GM12878 (cell line): Measurements from ENCODE around the gene RPS28. TPM values are rescaled to one million over a fixed set of nuclear protein-coding genes. Genes with fewer than 3 reads are reported as not detected.
A peak's percentile ranks its signal among the peaks of the same experiment; 100 is the strongest.

Source experiments
- ATAC-seq: fragments of 200-7000 bp; cut with Tn5 transposase; 3 replicates; pipeline ENCODE4 v1.9.1; 2020; ENCODE audit warnings: mild to moderate bottlenecking, moderate library complexity
- BruUV-seq: library from RNA; stranded (reverse); fragments of 400-500 nt; replicated peaks from 2 replicates; lab custom pipeline; 2021; lab: Mats Ljungman, UMichigan
- CTCF ChIA-PET: fragments of 300-600 bp; sonication (Branson Sonifier 250); formaldehyde crosslinking; extraction: SDS; loops from one replicate; lab custom pipeline; 2021; ENCODE audit warnings: inconsistent platforms; lab: Yijun Ruan, JAX
- POLR2A ChIA-PET: fragments of 350-600 bp; formaldehyde crosslinking; extraction: SDS; loops from one replicate; lab custom pipeline; 2021; ENCODE audit warnings: inconsistent platforms; lab: Charles Lee
- RAD21 ChIA-PET: fragments of 300-600 bp; sonication (Branson Sonifier 250); formaldehyde crosslinking; loops from one replicate; lab custom pipeline; 2023; ENCODE audit warnings: antibody characterized with exemption; ENCODE audit not compliant: unreplicated experiment; lab: Charles Lee
- SMC1A ChIA-PET: fragments of 300-600 bp; sonication (Branson Sonifier 250); formaldehyde crosslinking; loops from one replicate; lab custom pipeline; 2023; ENCODE audit not compliant: unreplicated experiment, uncharacterized antibody; lab: Charles Lee
- DNase-seq: peaks from one replicate; pipeline ENCODE4 v3.0.0-alpha.2; 2011; ENCODE audit warnings: low read depth, low spot score
- FAIRE-seq: peaks from 3 replicates; lab custom pipeline; 2011; peaks lifted over from hg19 to GRCh38; lab: Jason Lieb, UNC
- H2AFZ ChIP-seq: 2 replicates; pipeline ENCODE4 v1.6.0; 2011; ENCODE audit warnings: low read depth, low read length, control low read depth; ENCODE audit not compliant: control insufficient read depth
- H3K27ac ChIP-seq: 2 replicates; pipeline ENCODE4 v1.5.1; 2011; ENCODE audit warnings: control low read depth; ENCODE audit not compliant: control insufficient read depth, insufficient read depth
- H3K27me3 ChIP-seq, 2 experiments: replicated peaks in 1 of 2; 2 replicates each; pipeline versions ENCODE4 v1.6.0 to v1.6.1; 2011; ENCODE audit warnings: low read length in 1 of 2; ENCODE audit not compliant: control insufficient read depth in 2 of 2, insufficient read depth in 2 of 2
- H3K36me3 ChIP-seq, 2 experiments: 2 replicates each; pipeline ENCODE4 v1.5.1; 2011; ENCODE audit warnings: low read length in 1 of 2; ENCODE audit not compliant: control insufficient read depth in 2 of 2, insufficient read depth in 2 of 2
- H3K4me1 ChIP-seq: 2 replicates; pipeline ENCODE4 v1.6.1; 2011; ENCODE audit warnings: mild to moderate bottlenecking, low read length, moderate library complexity, mixed read lengths; ENCODE audit not compliant: control insufficient read depth, insufficient read depth
- H3K4me2 ChIP-seq: 2 replicates; pipeline ENCODE4 v1.6.0; 2011; ENCODE audit warnings: control low read depth; ENCODE audit not compliant: control insufficient read depth, insufficient read depth
- H3K4me3 ChIP-seq: fragments of 200-600 bp; sonication (generic); 2 replicates; pipeline ENCODE4 v1.5.1; 2016
- H3K79me2 ChIP-seq: 2 replicates; pipeline ENCODE4 v1.6.0; 2011; ENCODE audit warnings: low read length; ENCODE audit not compliant: control insufficient read depth, insufficient read depth
- H3K9ac ChIP-seq: 2 replicates; pipeline ENCODE4 v1.8.0; 2011; ENCODE audit warnings: low read length, control low read depth, mixed read lengths; ENCODE audit not compliant: control insufficient read depth, insufficient read depth
- H3K9me3 ChIP-seq: replicated peaks from 3 replicates; pipeline ENCODE4 v1.5.1; 2011; ENCODE audit warnings: mild to moderate bottlenecking, low read length; ENCODE audit not compliant: control insufficient read depth, insufficient read depth
- H4K20me1 ChIP-seq: 2 replicates; pipeline ENCODE4 v1.6.0; 2011; ENCODE audit not compliant: control insufficient read depth, insufficient read depth
- BRCA1 ChIP-seq: IDR thresholded peaks from 2 replicates; pipeline ENCODE4 v1.6.1; 2011; ENCODE audit warnings: low read depth, low read length, improper control_type of control experiment
- CREB1 ChIP-seq: IDR thresholded peaks from 2 replicates; pipeline ENCODE4 v1.6.1; 2012; ENCODE audit warnings: low read depth, mild to moderate bottlenecking, inconsistent platforms
- ELK1 ChIP-seq: IDR thresholded peaks from 2 replicates; pipeline ENCODE4 v1.6.1; 2012; ENCODE audit warnings: low read depth, low read length, improper control_type of control experiment
- EZH2 ChIP-seq: IDR thresholded peaks from 2 replicates; pipeline ENCODE4 v1.6.1; 2012; ENCODE audit warnings: low read depth, mild to moderate bottlenecking, control low read depth, inconsistent platforms, low read length, borderline replicate concordance; ENCODE audit not compliant: control insufficient read depth
- FOXM1 ChIP-seq: IDR thresholded peaks from 2 replicates; pipeline ENCODE4 v1.6.1; 2012; ENCODE audit warnings: low read depth, mild to moderate bottlenecking, inconsistent platforms, low read length, moderate library complexity
- GATAD2B ChIP-seq: fragments of 450-650 bp; conservative IDR thresholded peaks from 2 replicates; pipeline ENCODE4 v1.6.1; 2017; ENCODE audit warnings: low read depth, mild to moderate bottlenecking, moderate library complexity
- HCFC1 ChIP-seq: fragments of 150-350 bp; IDR thresholded peaks from 2 replicates; pipeline ENCODE4 v1.6.1; 2014; ENCODE audit warnings: low read length
- IRF4 ChIP-seq: IDR thresholded peaks from 2 replicates; pipeline ENCODE4 v1.6.1; 2011; ENCODE audit warnings: low read depth, low read length
- IRF5 ChIP-seq: fragments of 450-650 bp; IDR thresholded peaks from 2 replicates; pipeline ENCODE4 v1.6.1; 2017; ENCODE audit warnings: borderline replicate concordance
- JUND ChIP-seq: IDR thresholded peaks from 2 replicates; pipeline ENCODE4 v1.6.1; 2012; ENCODE audit warnings: low read depth, mild to moderate bottlenecking, low read length, improper control_type of control experiment, moderate library complexity
- MXI1 ChIP-seq: fragments of 150-350 bp; IDR thresholded peaks from 2 replicates; pipeline ENCODE4 v1.6.1; 2011; ENCODE audit warnings: low read depth, mild to moderate bottlenecking, inconsistent platforms, low read length, improper control_type of control experiment
- NBN ChIP-seq: fragments of 450-650 bp; IDR thresholded peaks from 2 replicates; pipeline ENCODE4 v1.6.1; 2016
- NFXL1 ChIP-seq: fragments of 450-650 bp; IDR thresholded peaks from 2 replicates; pipeline ENCODE4 v1.6.1; 2017; ENCODE audit warnings: antibody characterized with exemption, mild to moderate bottlenecking, borderline replicate concordance
- PML ChIP-seq: IDR thresholded peaks from 2 replicates; pipeline ENCODE4 v1.6.1; 2012; ENCODE audit warnings: low read length, inconsistent platforms
- RELB ChIP-seq: fragments of 450-650 bp; IDR thresholded peaks from 2 replicates; pipeline ENCODE4 v1.6.1; 2017; ENCODE audit warnings: low read depth, mild to moderate bottlenecking, moderate library complexity
- RFX5 ChIP-seq: IDR thresholded peaks from 2 replicates; pipeline ENCODE4 v1.6.1; 2011; ENCODE audit warnings: low read depth, low read length, improper control_type of control experiment
- SRF ChIP-seq, 2 experiments: IDR thresholded peaks; 2 replicates each; pipeline ENCODE4 v1.6.1; 2011; ENCODE audit warnings: low read depth in 2 of 2, low read length in 2 of 2, mild to moderate bottlenecking in 1 of 2, moderate library complexity in 1 of 2
- USF1 ChIP-seq: IDR thresholded peaks from 2 replicates; pipeline ENCODE4 v1.6.1; 2011; ENCODE audit warnings: borderline replicate concordance, low read depth, mild to moderate bottlenecking, moderate library complexity, mixed read lengths, low read length; ENCODE audit not compliant: insufficient read depth; ENCODE audit errors: extremely low read length
- WGBS: methylation state at CpG from one replicate; pipeline ENCODE4 v1.1.6; 2016; ENCODE audit warnings: low lambda C conversion rate; ENCODE audit not compliant: insufficient replicate concordance, insufficient coverage; ENCODE audit errors: missing lambda C conversion rate; 5-methylcytosine and 5-hydroxymethylcytosine counted together
- in situ Hi-C: fragments of 300-500 bp; cut with MboI; formaldehyde crosslinking; loops from 9 replicates; pipeline ENCODE4 v1.14.3; 2018; ENCODE audit warnings: mixed read lengths
- intact Hi-C: fragments of 100-400 bp; cut with micrococcal nuclease; formaldehyde crosslinking; loops from one replicate; pipeline ENCODE4 v1.14.2; 2022; ENCODE audit not compliant: unreplicated experiment
- polyA plus RNA-seq, 11 experiments: library from polyadenylated mRNA; depleted of rRNA in 4 of 11; unstranded in 6 of 11; stranded (reverse) in 5 of 11; fragments of >200 nt; fragmentation: Nextera tagmentation in 4 of 11; fragmentation: Illumina TruSeq in 1 of 11; extraction: Ambion mirVana in 4 of 11; extraction: Trizol in 1 of 11; gene quantifications; 1 replicate in 1 of 11; 2 replicates in 10 of 11; pipeline versions ENCODE4 v1.2.1 to v1.2.3, GENCODE V29; 2011 to 2016; ENCODE audit warnings: inconsistent platforms in 2 of 11, missing spikeins in 2 of 11, low read depth in 1 of 11
- total RNA-seq, 4 experiments: library from RNA; depleted of rRNA in 3 of 4; stranded (reverse); fragments of >200 nt in 3 of 4; fragmentation: Illumina TruSeq in 1 of 4; extraction: Trizol in 1 of 4; gene quantifications; 2 replicates each; pipeline versions ENCODE4 v1.2.1 to v1.2.3, GENCODE V29; 2013 to 2021

RPS28 gene
- total and polyA plus RNA-seq, 10 of the 15 experiments (the other 5 are each of a cell fraction or from before 2014, with no cell fraction given): 422 to 3,905 (median 1,580) TPM

GRCh38 chr19:8307400-8307964 is 13.8 kb upstream of the RPS28 start:
- SMC1A ChIA-PET: interaction anchor here (0.6 kb wide), 1 partner anchor 23 kb away, joined by 3 read pairs; no protein-coding TSS in a partner anchor
- peak; percentile 14 for ATAC-seq
- no peak for TF ChIP-seq NFXL1
- TF ChIP-seq ELK1: no peak
- TF ChIP-seq HCFC1: 0 out of 2 replicates have a peak, but pooled peaks have one; percentile 4
- no peak for TF ChIP-seq JUND
- TF ChIP-seq IRF5: no peak
- no peak for TF ChIP-seq RFX5
- TF ChIP-seq RELB: no peak
- TF ChIP-seq GATAD2B: peak; percentile 56
- no peak for TF ChIP-seq EZH2
- TF ChIP-seq FOXM1: no peak
- no peak for TF ChIP-seq PML
- no peak for TF ChIP-seq USF1
- TF ChIP-seq MXI1: no peak
- TF ChIP-seq BRCA1: no peak
- TF ChIP-seq IRF4: no peak
- no peak for TF ChIP-seq CREB1
- TF ChIP-seq NBN: no peak
- TF ChIP-seq SRF (IDR thresholded peaks at IDR 0.05; ENCODE audit: low read depth in 2 of 2, low read length in 2 of 2): no peak

More at GRCh38 chr19:8307400-8307964, 13.8 kb upstream of the RPS28 start:
- H2AFZ ChIP-seq: peak overlapping the region; percentile 86
- no peaks in the 10 kb centered on the region for H3K9me3 ChIP-seq
- H3K9ac ChIP-seq: peak overlapping the region; percentile 93
- intact Hi-C loops (no loop called here), in situ Hi-C loops (loop anchor here (5.0 kb wide), 1 partner anchor 35 kb away; no protein-coding TSS in a partner anchor)
- peaks cover 11% of the 10 kb centered on the region for H3K4me1 ChIP-seq
- peak overlapping the region; percentile 35 for H3K27ac ChIP-seq
- FAIRE-seq: no peak
- H3K27me3 ChIP-seq: no peaks in the 10 kb centered on the region
- 25% methylated on average over 23 of the region's 24 CpGs for WGBS
- peak overlapping the region; percentile 91 for H3K4me3 ChIP-seq
- CTCF ChIA-PET: interaction anchor here (0.6 to 1.3 kb wide), 2 partner anchors 12 to 147 kb away, joined by 3 to 4 read pairs; no protein-coding TSS in a partner anchor
- no peaks in the 10 kb centered on the region for H4K20me1 ChIP-seq
- H3K36me3 ChIP-seq: peaks cover 9 to 12% of the 10 kb centered on the region in 2 experiments; a peak in 3 of 4 replicates
- peaks cover 21% of the 10 kb centered on the region for H3K79me2 ChIP-seq
- RAD21 ChIA-PET: interaction anchor here (0.7 kb wide), 1 partner anchor 90 kb away, joined by 3 read pairs; no protein-coding TSS in a partner anchor
- no TSS peak for BruUV-seq
- POLR2A ChIA-PET: interaction anchor here (0.7 to 1.2 kb wide), 2 partner anchors 12 to 27 kb away, joined by 3 read pairs; no protein-coding TSS in a partner anchor
- DNase-seq: no peak
- H3K4me2 ChIP-seq: peak overlapping the region; percentile 100
